ENCODE measurements around the gene MAP7D1.

MAP7D1 gene

GRCh38 chr1:36203027-36203553, 47.1 kb downstream of the MAP7D1 start:
- TF ChIP-seq YY1 (IDR thresholded peaks at IDR 0.05; ENCODE audit: insufficient read depth, insufficient read length) = no peak
- TF ChIP-seq ZNF274 (IDR thresholded peaks at IDR 0.05; ENCODE audit: low read depth, low read length) = no peak
- no peak for TF ChIP-seq SUZ12 (IDR thresholded peaks at IDR 0.05; ENCODE audit: extremely low read depth, insufficient read depth, insufficient read length)
- no peak overlapping the region for H3K9ac ChIP-seq (ENCODE audit: insufficient read length, low read depth)

DNA sequence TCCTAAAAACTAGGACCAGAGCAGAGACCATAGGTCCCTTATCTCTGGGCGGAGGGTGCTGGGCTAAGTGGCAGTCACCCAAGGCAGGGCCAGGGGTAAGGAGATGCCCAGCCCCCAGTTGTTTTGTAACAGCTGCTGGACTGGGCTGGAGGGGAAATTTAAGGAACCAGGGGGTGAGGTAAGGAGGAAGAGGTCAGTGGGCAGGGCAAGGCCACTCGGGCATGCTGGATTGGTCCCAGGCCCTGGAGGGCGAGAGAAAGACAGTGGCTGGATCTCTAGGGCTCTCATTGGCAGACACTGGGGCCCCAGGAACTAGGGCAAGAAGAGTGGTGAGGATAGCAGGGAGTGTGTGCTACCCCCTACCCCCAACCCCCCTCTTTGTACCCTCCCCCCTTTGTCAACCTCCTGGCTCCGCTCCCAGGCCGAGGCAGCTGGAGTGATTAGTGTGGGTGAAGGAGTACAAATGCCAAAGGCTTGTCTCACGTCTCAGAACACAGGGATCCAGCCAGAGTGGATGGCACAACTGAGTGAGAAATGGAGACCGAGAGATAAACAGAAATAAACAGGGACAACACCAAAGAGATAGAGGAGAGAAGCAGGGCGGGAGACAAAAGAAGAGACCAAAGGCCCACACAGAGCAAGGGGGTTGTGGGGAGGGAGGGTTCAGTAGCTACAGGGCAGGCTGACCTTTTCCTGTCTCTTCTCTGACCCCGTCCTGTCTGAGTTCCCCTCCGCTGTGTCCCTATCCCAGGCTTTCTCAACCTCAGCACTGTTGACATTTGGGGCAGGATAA, 47.8 kb downstream of the MAP7D1 start:
- Histone ChIP-seq H3K36me3 (ENCODE audit: insufficient read depth, insufficient read length, low read length) (no peaks in the 10 kb centered on the region), H3K4me3 (ENCODE audit: insufficient read length, low read depth) (no peak overlapping the region), H3K9ac (ENCODE audit: insufficient read length, low read depth) (no peak overlapping the region), H3K9me3 (ENCODE audit: insufficient read depth, low read length) (no peaks in the 10 kb centered on the region), H3K4me1 (ENCODE audit: insufficient read depth, insufficient read length) (peaks cover 13% of the 10 kb centered on the region), H3K27me3 (ENCODE audit: insufficient read depth, insufficient read length) (no peaks in the 10 kb centered on the region)
- no peak for TF ChIP-seq YY1 (IDR thresholded peaks at IDR 0.05; ENCODE audit: insufficient read depth, insufficient read length)
- TF ChIP-seq SUZ12 (IDR thresholded peaks at IDR 0.05; ENCODE audit: extremely low read depth, insufficient read depth, insufficient read length) = no peak
- TF ChIP-seq ZNF274 (IDR thresholded peaks at IDR 0.05; ENCODE audit: low read depth, low read length) = no peak
- DNase-seq (ENCODE audit: low read depth, low spot score) = no peak

More at GRCh38 chr1:36203027-36203553, 47.1 kb downstream of the MAP7D1 start:
- no peak for DNase-seq (ENCODE audit: low read depth, low spot score)
- Histone ChIP-seq H3K4me1 (ENCODE audit: insufficient read depth, insufficient read length) (peaks cover 13% of the 10 kb centered on the region), H3K9me3 (ENCODE audit: insufficient read depth, low read length) (no peaks in the 10 kb centered on the region), H3K36me3 (ENCODE audit: insufficient read depth, insufficient read length, low read length) (no peaks in the 10 kb centered on the region), H3K27me3 (ENCODE audit: insufficient read depth, insufficient read length) (no peaks in the 10 kb centered on the region), H3K4me3 (ENCODE audit: insufficient read length, low read depth) (no peak overlapping the region)

DNA sequence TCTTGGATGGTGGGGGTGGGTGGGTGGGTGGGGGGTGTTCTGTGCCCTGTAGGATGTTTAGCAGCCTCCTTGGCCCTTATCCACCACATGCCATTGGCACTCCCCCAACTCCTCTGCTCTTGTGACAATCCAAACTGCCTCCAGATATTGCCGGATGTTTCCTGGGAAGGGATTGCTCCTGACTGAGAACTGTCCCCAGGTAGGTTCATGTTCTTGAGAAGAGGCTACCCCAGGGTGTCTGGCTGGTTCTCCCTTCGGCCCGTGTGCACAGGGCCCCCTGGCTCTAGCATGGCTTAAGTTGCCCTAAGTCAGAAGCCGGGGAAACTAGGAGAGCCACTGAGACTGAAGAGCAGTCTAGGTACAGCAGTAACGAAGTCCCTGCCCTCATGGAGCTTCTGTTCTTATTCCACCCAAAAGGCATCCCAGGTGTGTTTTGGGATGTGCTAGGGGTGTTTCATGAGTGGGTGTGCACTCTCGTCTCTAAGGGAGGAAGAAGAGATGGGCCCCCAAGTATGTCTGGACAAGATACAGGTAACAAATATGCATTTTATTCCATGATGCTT, 48.5 kb downstream of the MAP7D1 start:
- H3K4me1 ChIP-seq (ENCODE audit: insufficient read depth, insufficient read length) = peaks cover 13% of the 10 kb centered on the region
- H3K9me3 ChIP-seq (ENCODE audit: insufficient read depth, low read length) = no peaks in the 10 kb centered on the region
- H3K36me3 ChIP-seq (ENCODE audit: insufficient read depth, insufficient read length, low read length) = no peaks in the 10 kb centered on the region
- DNase-seq (ENCODE audit: low read depth, low spot score) = no peak
- H3K4me3 ChIP-seq (ENCODE audit: insufficient read length, low read depth) = no peak overlapping the region
- no peaks in the 10 kb centered on the region for H3K27me3 ChIP-seq (ENCODE audit: insufficient read depth, insufficient read length)
- no peak for TF ChIP-seq SUZ12 (IDR thresholded peaks at IDR 0.05; ENCODE audit: extremely low read depth, insufficient read depth, insufficient read length)
- no peak for TF ChIP-seq YY1 (IDR thresholded peaks at IDR 0.05; ENCODE audit: insufficient read depth, insufficient read length)
- TF ChIP-seq ZNF274 (IDR thresholded peaks at IDR 0.05; ENCODE audit: low read depth, low read length) = no peak
- H3K9ac ChIP-seq (ENCODE audit: insufficient read length, low read depth) = no peak overlapping the region

GRCh38 chr1:36206323-36206858, 50.4 kb downstream of the MAP7D1 start:
- TF ChIP-seq YY1 (IDR thresholded peaks at IDR 0.05; ENCODE audit: insufficient read depth, insufficient read length) = no peak
- TF ChIP-seq SUZ12 (IDR thresholded peaks at IDR 0.05; ENCODE audit: extremely low read depth, insufficient read depth, insufficient read length) = no peak
- TF ChIP-seq ZNF274 (IDR thresholded peaks at IDR 0.05; ENCODE audit: low read depth, low read length) = no peak

GRCh38 chr1:36207339-36207738, 51.4 kb downstream of the MAP7D1 start:
- no peak overlapping the region for H3K4me3 ChIP-seq (ENCODE audit: insufficient read length, low read depth)
- no peaks in the 10 kb centered on the region for H3K27me3 ChIP-seq (ENCODE audit: insufficient read depth, insufficient read length)
- DNase-seq (ENCODE audit: low read depth, low spot score) = peak; percentile 69
- H3K36me3 ChIP-seq (ENCODE audit: insufficient read depth, insufficient read length, low read length) = no peaks in the 10 kb centered on the region
- peak overlapping the region; percentile 22 for H3K9ac ChIP-seq (ENCODE audit: insufficient read length, low read depth)
- H3K4me1 ChIP-seq (ENCODE audit: insufficient read depth, insufficient read length) = peaks cover 13% of the 10 kb centered on the region
- H3K9me3 ChIP-seq (ENCODE audit: insufficient read depth, low read length) = no peaks in the 10 kb centered on the region
- TF ChIP-seq YY1 (IDR thresholded peaks at IDR 0.05; ENCODE audit: insufficient read depth, insufficient read length) (no peak), ZNF274 (IDR thresholded peaks at IDR 0.05; ENCODE audit: low read depth, low read length) (no peak), SUZ12 (IDR thresholded peaks at IDR 0.05; ENCODE audit: extremely low read depth, insufficient read depth, insufficient read length) (no peak)

More at GRCh38 chr1:36206323-36206858, 50.4 kb downstream of the MAP7D1 start:
- DNase-seq (ENCODE audit: low read depth, low spot score) = no peak
- Histone ChIP-seq H3K4me3 (ENCODE audit: insufficient read length, low read depth) (no peak overlapping the region), H3K9me3 (ENCODE audit: insufficient read depth, low read length) (no peaks in the 10 kb centered on the region), H3K36me3 (ENCODE audit: insufficient read depth, insufficient read length, low read length) (no peaks in the 10 kb centered on the region), H3K9ac (ENCODE audit: insufficient read length, low read depth) (peak overlapping the region; percentile 42), H3K27me3 (ENCODE audit: insufficient read depth, insufficient read length) (no peaks in the 10 kb centered on the region), H3K4me1 (ENCODE audit: insufficient read depth, insufficient read length) (peaks cover 13% of the 10 kb centered on the region)

DNA sequence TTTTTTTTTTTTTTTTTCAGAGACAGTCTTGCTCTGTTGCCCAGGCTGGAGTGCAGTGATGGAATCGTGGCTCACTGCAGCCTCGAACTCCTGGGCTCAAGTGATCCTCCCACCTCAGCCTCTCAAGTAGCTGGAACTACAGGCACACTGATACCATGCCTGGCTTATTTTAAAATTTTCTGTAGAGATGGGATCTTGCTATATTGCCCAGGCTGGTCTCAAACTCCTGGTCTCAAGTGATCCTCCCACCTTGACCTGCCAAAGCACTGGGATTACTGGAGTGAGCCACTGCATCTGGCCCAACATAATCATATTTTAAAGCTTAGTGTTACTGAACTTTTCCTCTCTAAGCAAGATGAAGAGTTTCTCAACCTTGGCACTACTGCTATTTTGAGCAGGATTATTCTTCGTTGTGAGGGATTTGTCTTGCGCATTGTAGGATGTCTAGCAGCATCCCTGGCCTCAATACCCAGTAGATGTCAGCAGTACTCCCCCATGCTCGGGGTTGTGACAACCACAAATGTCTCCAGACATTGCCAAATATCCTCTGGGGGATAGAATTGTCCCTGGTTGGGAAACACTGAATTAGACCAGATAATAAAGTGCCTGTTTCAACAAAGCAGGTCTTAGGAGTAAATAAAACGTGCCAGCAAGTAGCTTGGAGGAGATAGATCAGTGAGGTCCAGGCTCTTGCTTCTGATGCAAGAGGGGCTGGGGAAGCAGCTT, 53.2 kb downstream of the MAP7D1 start:
- no peak overlapping the region for H3K9ac ChIP-seq (ENCODE audit: insufficient read length, low read depth)
- no peaks in the 10 kb centered on the region for H3K36me3 ChIP-seq (ENCODE audit: insufficient read depth, insufficient read length, low read length)
- no peaks in the 10 kb centered on the region for H3K27me3 ChIP-seq (ENCODE audit: insufficient read depth, insufficient read length)
- TF ChIP-seq SUZ12 (IDR thresholded peaks at IDR 0.05; ENCODE audit: extremely low read depth, insufficient read depth, insufficient read length) (no peak), ZNF274 (IDR thresholded peaks at IDR 0.05; ENCODE audit: low read depth, low read length) (no peak), YY1 (IDR thresholded peaks at IDR 0.05; ENCODE audit: insufficient read depth, insufficient read length) (no peak)
- peaks cover 8% of the 10 kb centered on the region for H3K4me1 ChIP-seq (ENCODE audit: insufficient read depth, insufficient read length)
- DNase-seq (ENCODE audit: low read depth, low spot score) = no peak
- H3K4me3 ChIP-seq (ENCODE audit: insufficient read length, low read depth) = no peak overlapping the region
- no peaks in the 10 kb centered on the region for H3K9me3 ChIP-seq (ENCODE audit: insufficient read depth, low read length)
